Measurements from ENCODE around the gene PSD4. TPM values are rescaled to one million over a fixed set of nuclear protein-coding genes. Genes with fewer than 3 reads are reported as not detected.

PSD4 gene
- total RNA-seq, 1 experiment from 2014 or later = 1.0 TPM

DNA sequence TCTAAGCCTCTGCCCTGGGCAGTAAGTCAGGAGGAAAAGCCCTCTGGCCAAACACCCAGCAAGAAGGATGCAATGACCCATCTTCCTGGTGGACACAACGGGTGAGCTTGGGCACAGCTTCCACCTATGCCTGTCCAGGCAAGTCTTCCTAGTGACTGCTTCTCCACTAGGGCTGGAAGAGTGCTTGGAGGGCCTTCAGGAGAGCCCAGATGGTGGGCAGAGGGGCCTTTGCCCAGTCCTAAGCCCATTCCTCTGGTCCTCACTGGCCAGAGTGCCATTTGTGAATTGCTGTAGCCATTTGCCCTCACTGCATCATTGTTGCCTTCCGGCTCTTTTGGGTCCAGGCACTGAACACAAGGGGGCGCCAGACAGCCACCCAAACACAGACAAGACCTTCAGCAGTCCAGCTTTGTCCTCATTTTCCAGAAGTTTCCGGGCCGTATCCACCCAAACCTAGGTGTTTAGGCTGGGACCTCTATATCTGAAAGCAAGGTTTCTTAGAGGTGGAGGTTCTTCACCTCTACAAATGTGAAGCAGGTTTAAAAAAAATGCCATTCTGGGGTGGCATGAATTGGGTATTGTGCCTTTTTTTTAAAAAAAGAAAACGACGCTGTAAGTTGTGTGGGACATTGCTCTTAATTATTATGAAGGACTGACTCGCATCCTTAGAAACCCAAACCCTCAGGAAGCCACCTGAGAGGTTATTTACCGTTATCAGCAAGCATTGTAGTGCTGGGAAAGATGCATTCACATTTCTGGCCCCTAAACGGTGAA, 75.4 kb downstream of the PSD4 start:
- peak; percentile 94 for TF ChIP-seq CTCF (conservative IDR thresholded peaks at IDR 0.05)
- Histone ChIP-seq H2BK15ac (ENCODE audit: low read depth, low read length) (no peak overlapping the region), H2AFZ (ENCODE audit: low read length) (no peak overlapping the region), H2BK5ac (ENCODE audit: insufficient read length, low read length) (no peak overlapping the region), H4K5ac (ENCODE audit: insufficient read length, low read depth, low read length) (no peak overlapping the region), H3K56ac (ENCODE audit: insufficient read length, low read depth, low read length) (no peak overlapping the region), H3K27ac (ENCODE audit: insufficient read length, low read depth, low read length) (no peak overlapping the region), H3K23me2 (ENCODE audit: insufficient read length, low read depth, low read length, poor library complexity, severe bottlenecking) (no peaks in the 10 kb centered on the region), H3K4me1 (ENCODE audit: insufficient read depth, low read length) (no peaks in the 10 kb centered on the region), H2BK120ac (ENCODE audit: low read depth, low read length, poor library complexity, severe bottlenecking) (no peak overlapping the region), H3K18ac (ENCODE audit: insufficient read length, low read depth, low read length) (no peak overlapping the region), H3K4me2 (ENCODE audit: insufficient read depth, insufficient read length, low read length) (no peak overlapping the region), H3K79me1 (ENCODE audit: insufficient read depth, low read depth, low read length, poor library complexity, severe bottlenecking) (no peaks in the 10 kb centered on the region), H2AK5ac (ENCODE audit: insufficient read length, low read length) (no peak overlapping the region), H3K4ac (ENCODE audit: low read depth, low read length) (no peak overlapping the region), H3K9ac (ENCODE audit: extremely low read depth, insufficient read length, low read length) (no peak overlapping the region), H4K91ac (ENCODE audit: insufficient read length, low read depth, low read length) (no peak overlapping the region), H4K8ac (replicated peaks; ENCODE audit: insufficient read length, low read depth, low read length) (no peak overlapping the region), H4K20me1 (ENCODE audit: control insufficient read depth, insufficient read depth, insufficient read length) (no peaks in the 10 kb centered on the region), H2BK20ac (ENCODE audit: low read depth, low read length, poor library complexity, severe bottlenecking) (no peak overlapping the region), H3K9me3 (ENCODE audit: control insufficient read depth, low read depth, low read length) (no peaks in the 10 kb centered on the region), H3K14ac (ENCODE audit: insufficient read depth, low read length) (no peak overlapping the region), H3K79me2 (ENCODE audit: insufficient read depth, low read length) (no peaks in the 10 kb centered on the region), H3K27me3 (ENCODE audit: insufficient read depth, low read length) (no peaks in the 10 kb centered on the region), H3T11ph (ENCODE audit: low read length) (no peak overlapping the region), H3K23ac (ENCODE audit: insufficient read length, low read depth, low read length) (no peak overlapping the region), H2BK12ac (ENCODE audit: insufficient read length, low read depth, low read length) (no peak overlapping the region)
- no peaks in the 10 kb centered on the region for H3K9me3 Mint-ChIP-seq
- H3K36me3 Mint-ChIP-seq (ENCODE audit: insufficient read depth in 1 of 3, low read depth in 3 of 3) = no peaks in the 10 kb centered on the region
- H3K27ac Mint-ChIP-seq = no peak overlapping the region
- WGBS (ENCODE audit: extremely low coverage, insufficient read length, low lambda C conversion rate) = no CpG with 5 or more reads among the region's 10 CpGs
- peaks cover 8% of the 10 kb centered on the region for H3K27me3 Mint-ChIP-seq (ENCODE audit: low read depth)
- H3K4me1 Mint-ChIP-seq = peaks cover 5 to 9% of the 10 kb centered on the region in 2 experiments
- H3K4me3 Mint-ChIP-seq = no peak overlapping the region
- DNase-seq = peak; percentile 86
